ENCODE measurements around the gene HOXA9. TPM values are rescaled to one million over a fixed set of nuclear protein-coding genes. Genes with fewer than 3 reads are reported as not detected.

Gene HOXA9
- total and polyA plus RNA-seq, 2 of the 8 experiments (the other 6 are each of a cell fraction or from before 2014, with no cell fraction given): not detected

GRCh38 chr7:27150568-27151340 is 14.6 kb downstream of the HOXA9 start:
- H3K56ac ChIP-seq (replicated peaks; ENCODE audit: insufficient read length, low read depth, low read length): no peak overlapping the region
- no peak overlapping the region for H3K23ac ChIP-seq (ENCODE audit: insufficient read length)
- peak overlapping the region in 3 of 4 experiments; percentile 19 to 45 (median 29); a peak in 4 of 8 replicates for H3K4me3 ChIP-seq (ENCODE audit: extremely low read depth in 1 of 4, insufficient read depth in 2 of 4, low read depth in 3 of 4, low read length in 4 of 4)
- peak in 1 of 2 experiments; percentile 86 for DNase-seq (ENCODE audit: low read depth in 1 of 2, low spot score in 2 of 2)
- ChIA-PET POLR2A (ENCODE audit: partially characterized antibody) (no interaction called here), CTCF (ENCODE audit: partially characterized antibody) (interaction anchor here (0.6 to 12.5 kb wide), 20 partner anchors 8 to 871 kb away, joined by 3 to 123 read pairs (median 4); partner anchors contain the start of genes HOXA1 and HOXA9)
- H2AK5ac ChIP-seq (ENCODE audit: low read depth, low read length): no peak overlapping the region
- no peak overlapping the region for H4K91ac ChIP-seq (replicated peaks; ENCODE audit: insufficient read length, low read length)
- no peak overlapping the region for H3K14ac ChIP-seq (ENCODE audit: insufficient read length)
- H3K27me3 ChIP-seq (replicated peaks in 1 of 4; ENCODE audit: control insufficient read depth in 3 of 4, extremely low read depth in 1 of 4, insufficient read depth in 3 of 4, low read length in 3 of 4): peaks cover 97 to 100% (median 100%) of the 10 kb centered on the region in 4 experiments
- peaks cover 2% of the 10 kb centered on the region; the same call in 1 of the 2 replicates for H3K23me2 ChIP-seq (ENCODE audit: low read depth, low read length)
- H3K4me1 ChIP-seq (replicated peaks in 1 of 4; ENCODE audit: control insufficient read depth in 3 of 4, insufficient read depth in 4 of 4, low read length in 3 of 4): peaks cover 0 to 6% (median 3%) of the 10 kb centered on the region in 4 experiments; a peak in 3 of 7 replicates
- no peak overlapping the region for H3K4ac ChIP-seq (replicated peaks; ENCODE audit: insufficient read length, low read depth, low read length)
- peaks cover 0 to 3% (median 0%) of the 10 kb centered on the region in 4 experiments; a peak in 1 of 8 replicates for H3K36me3 ChIP-seq (ENCODE audit: control insufficient read depth in 2 of 4, insufficient read depth in 4 of 4, low read length in 3 of 4)
- H2BK15ac ChIP-seq (ENCODE audit: low read length): no peak overlapping the region
- H2BK20ac ChIP-seq (ENCODE audit: low read length): no peak overlapping the region
- H2AFZ ChIP-seq (ENCODE audit: low read length): no peak overlapping the region
- H2BK5ac ChIP-seq (ENCODE audit: low read depth, low read length): no peak overlapping the region
- 5% methylated on average over 58 of the region's 58 CpGs; no CpG with 5 or more reads in 1 of the 2 experiments for WGBS, 2 experiments (ENCODE audit: extremely low coverage in 1 of 2, insufficient coverage in 1 of 2, insufficient read length in 1 of 2, insufficient replicate concordance in 2 of 2, low coverage in 1 of 2, low lambda C conversion rate in 2 of 2, missing lambda C conversion rate in 1 of 2)
- peaks cover 0 to 1% of the 10 kb centered on the region in 2 experiments; a peak in 1 of 4 replicates for H3K9me3 ChIP-seq (ENCODE audit: insufficient read depth in 2 of 2, low read depth in 1 of 2, low read length in 1 of 2)
- H3K4me2 ChIP-seq (ENCODE audit: insufficient read depth in 1 of 2, low read depth in 2 of 2, low read length in 2 of 2): peak overlapping the region; percentile 10 to 58; a peak in 3 of 4 replicates
- no peak overlapping the region for H4K5ac ChIP-seq (ENCODE audit: insufficient read length, low read depth, low read length)
- H3K27ac ChIP-seq (ENCODE audit: low read depth, low read length): no peak overlapping the region
- H2BK120ac ChIP-seq (replicated peaks; ENCODE audit: low read depth, low read length): no peak overlapping the region
- H4K20me1 ChIP-seq (replicated peaks in 1 of 2; ENCODE audit: control insufficient read depth in 1 of 2, insufficient read depth in 2 of 2, low read length in 2 of 2): peaks cover 32 to 50% of the 10 kb centered on the region in 2 experiments
- no peak for FAIRE-seq
- no peaks in the 10 kb centered on the region for H3K79me1 ChIP-seq (ENCODE audit: low read depth, low read length)
- H4K8ac ChIP-seq (ENCODE audit: extremely low read depth, insufficient read depth, low read length): no peak overlapping the region
- peak overlapping the region; percentile 14; the same call in 1 of the 2 replicates for H3K18ac ChIP-seq (ENCODE audit: extremely low read depth, low read length)
- H3K9ac ChIP-seq (replicated peaks in 1 of 4; ENCODE audit: extremely low read depth in 1 of 4, low read depth in 3 of 4, low read length in 3 of 4): no peak overlapping the region
- H3K79me2 ChIP-seq (ENCODE audit: control insufficient read depth in 1 of 2, insufficient read depth in 2 of 2, low read length in 2 of 2): no peaks in the 10 kb centered on the region
- 0 out of 2 replicates have a peak overlapping the region, but pooled peaks have one; percentile 80 for H2BK12ac ChIP-seq (ENCODE audit: low read depth, low read length)
- TF ChIP-seq JUN (IDR thresholded peaks at IDR 0.05; ENCODE audit: low read depth, low read length) (no peak), SP1 (IDR thresholded peaks at IDR 0.05; ENCODE audit: low read depth, low read length) (no peak), NANOG (IDR thresholded peaks at IDR 0.05; ENCODE audit: insufficient read depth, low read depth, low read length, poor library complexity, severe bottlenecking) (peak; percentile 8), EP300 (IDR thresholded peaks at IDR 0.05; ENCODE audit: borderline replicate concordance in 1 of 2, low read depth in 2 of 2, low read length in 2 of 2) (no peak), CHD1 (IDR thresholded peaks at IDR 0.05; ENCODE audit: low read depth, low read length) (no peak), TAF1 (IDR thresholded peaks at IDR 0.05; ENCODE audit: low read depth, low read length) (no peak), SP2 (IDR thresholded peaks at IDR 0.05; ENCODE audit: low read length) (no peak)
- TF ChIP-seq, protein P1, sequence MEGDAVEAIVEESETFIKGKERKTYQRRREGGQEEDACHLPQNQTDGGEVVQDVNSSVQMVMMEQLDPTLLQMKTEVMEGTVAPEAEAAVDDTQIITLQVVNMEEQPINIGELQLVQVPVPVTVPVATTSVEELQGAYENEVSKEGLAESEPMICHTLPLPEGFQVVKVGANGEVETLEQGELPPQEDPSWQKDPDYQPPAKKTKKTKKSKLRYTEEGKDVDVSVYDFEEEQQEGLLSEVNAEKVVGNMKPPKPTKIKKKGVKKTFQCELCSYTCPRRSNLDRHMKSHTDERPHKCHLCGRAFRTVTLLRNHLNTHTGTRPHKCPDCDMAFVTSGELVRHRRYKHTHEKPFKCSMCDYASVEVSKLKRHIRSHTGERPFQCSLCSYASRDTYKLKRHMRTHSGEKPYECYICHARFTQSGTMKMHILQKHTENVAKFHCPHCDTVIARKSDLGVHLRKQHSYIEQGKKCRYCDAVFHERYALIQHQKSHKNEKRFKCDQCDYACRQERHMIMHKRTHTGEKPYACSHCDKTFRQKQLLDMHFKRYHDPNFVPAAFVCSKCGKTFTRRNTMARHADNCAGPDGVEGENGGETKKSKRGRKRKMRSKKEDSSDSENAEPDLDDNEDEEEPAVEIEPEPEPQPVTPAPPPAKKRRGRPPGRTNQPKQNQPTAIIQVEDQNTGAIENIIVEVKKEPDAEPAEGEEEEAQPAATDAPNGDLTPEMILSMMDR (IDR thresholded peaks at IDR 0.05; ENCODE audit: control extremely low read depth in 1 of 3, insufficient read depth in 1 of 3, low read depth in 1 of 3, low read length in 3 of 3): peak in 2 of 3 experiments; percentile 78 to 83; a peak in 3 of 4 replicates

All from H1 (cell line).